ENCODE results near the gene CP. TPM values are rescaled to one million over a fixed set of nuclear protein-coding genes. Genes with fewer than 3 reads are reported as not detected.

The CP gene
- total RNA-seq, 1 experiment from 2014 or later = 0.28 TPM

DNA sequence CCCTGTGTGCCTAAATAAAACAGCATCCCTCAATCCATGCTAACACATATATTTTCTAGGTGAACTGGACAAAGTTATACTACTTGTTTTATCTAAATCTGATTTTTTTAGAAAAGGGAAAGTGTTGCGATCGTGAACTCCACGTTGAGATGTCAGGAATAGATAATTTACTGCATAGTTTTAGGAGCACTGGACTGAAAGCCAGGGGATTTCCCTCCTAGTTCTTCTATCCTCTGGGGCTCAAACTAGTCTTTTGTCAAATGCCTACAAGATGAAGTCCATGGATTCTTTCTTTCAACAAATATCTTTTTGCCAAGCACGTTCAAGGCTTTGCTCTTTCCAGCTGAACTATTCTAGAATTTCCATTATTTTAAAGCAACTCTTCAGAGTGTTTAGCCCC, 92.8 kb downstream of the CP start:
- Histone ChIP-seq H2AFZ (peak overlapping the region; percentile 98), H3F3A (ENCODE audit: insufficient read depth, low read depth) (0 out of 2 replicates have a peak, but pooled peaks cover 6% of the 10 kb centered on the region), H3K27me3 (ENCODE audit: insufficient read depth, low read depth) (no peaks in the 10 kb centered on the region), H3K79me2 (ENCODE audit: low read depth) (peaks cover 38% of the 10 kb centered on the region), H3K27ac (no peak overlapping the region), H3K9me2 (ENCODE audit: insufficient read depth) (no peaks in the 10 kb centered on the region), H3K4me2 (peak overlapping the region; percentile 73), H4K20me1 (ENCODE audit: insufficient read depth) (no peaks in the 10 kb centered on the region), H3K36me3 (ENCODE audit: low read depth) (no peaks in the 10 kb centered on the region), H3K4me1 (replicated peaks; ENCODE audit: insufficient read depth) (peaks cover 19% of the 10 kb centered on the region), H3K9me3 (ENCODE audit: insufficient read depth, low read depth) (no peaks in the 10 kb centered on the region), H3K4me3 (peak overlapping the region; percentile 84)
- intact Hi-C loops (cut with micrococcal nuclease; ENCODE audit: unreplicated experiment) = no loop called here
- TSS peak; percentile 88 for BruUV-seq (replicated peaks)
- TF ChIP-seq EZH2 (IDR thresholded peaks at IDR 0.05; ENCODE audit: low read depth) = no peak
- TF ChIP-seq, protein P1, sequence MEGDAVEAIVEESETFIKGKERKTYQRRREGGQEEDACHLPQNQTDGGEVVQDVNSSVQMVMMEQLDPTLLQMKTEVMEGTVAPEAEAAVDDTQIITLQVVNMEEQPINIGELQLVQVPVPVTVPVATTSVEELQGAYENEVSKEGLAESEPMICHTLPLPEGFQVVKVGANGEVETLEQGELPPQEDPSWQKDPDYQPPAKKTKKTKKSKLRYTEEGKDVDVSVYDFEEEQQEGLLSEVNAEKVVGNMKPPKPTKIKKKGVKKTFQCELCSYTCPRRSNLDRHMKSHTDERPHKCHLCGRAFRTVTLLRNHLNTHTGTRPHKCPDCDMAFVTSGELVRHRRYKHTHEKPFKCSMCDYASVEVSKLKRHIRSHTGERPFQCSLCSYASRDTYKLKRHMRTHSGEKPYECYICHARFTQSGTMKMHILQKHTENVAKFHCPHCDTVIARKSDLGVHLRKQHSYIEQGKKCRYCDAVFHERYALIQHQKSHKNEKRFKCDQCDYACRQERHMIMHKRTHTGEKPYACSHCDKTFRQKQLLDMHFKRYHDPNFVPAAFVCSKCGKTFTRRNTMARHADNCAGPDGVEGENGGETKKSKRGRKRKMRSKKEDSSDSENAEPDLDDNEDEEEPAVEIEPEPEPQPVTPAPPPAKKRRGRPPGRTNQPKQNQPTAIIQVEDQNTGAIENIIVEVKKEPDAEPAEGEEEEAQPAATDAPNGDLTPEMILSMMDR (conservative IDR thresholded peaks at IDR 0.05) = no peak
- DNase-seq = no peak
- POLR2A ChIA-PET (ENCODE audit: unreplicated experiment) = interaction anchor here (1.2 kb wide), 1 partner anchor 262 kb away, joined by 4 read pairs; no protein-coding TSS in a partner anchor
- CTCF ChIA-PET = no interaction called here

DNA sequence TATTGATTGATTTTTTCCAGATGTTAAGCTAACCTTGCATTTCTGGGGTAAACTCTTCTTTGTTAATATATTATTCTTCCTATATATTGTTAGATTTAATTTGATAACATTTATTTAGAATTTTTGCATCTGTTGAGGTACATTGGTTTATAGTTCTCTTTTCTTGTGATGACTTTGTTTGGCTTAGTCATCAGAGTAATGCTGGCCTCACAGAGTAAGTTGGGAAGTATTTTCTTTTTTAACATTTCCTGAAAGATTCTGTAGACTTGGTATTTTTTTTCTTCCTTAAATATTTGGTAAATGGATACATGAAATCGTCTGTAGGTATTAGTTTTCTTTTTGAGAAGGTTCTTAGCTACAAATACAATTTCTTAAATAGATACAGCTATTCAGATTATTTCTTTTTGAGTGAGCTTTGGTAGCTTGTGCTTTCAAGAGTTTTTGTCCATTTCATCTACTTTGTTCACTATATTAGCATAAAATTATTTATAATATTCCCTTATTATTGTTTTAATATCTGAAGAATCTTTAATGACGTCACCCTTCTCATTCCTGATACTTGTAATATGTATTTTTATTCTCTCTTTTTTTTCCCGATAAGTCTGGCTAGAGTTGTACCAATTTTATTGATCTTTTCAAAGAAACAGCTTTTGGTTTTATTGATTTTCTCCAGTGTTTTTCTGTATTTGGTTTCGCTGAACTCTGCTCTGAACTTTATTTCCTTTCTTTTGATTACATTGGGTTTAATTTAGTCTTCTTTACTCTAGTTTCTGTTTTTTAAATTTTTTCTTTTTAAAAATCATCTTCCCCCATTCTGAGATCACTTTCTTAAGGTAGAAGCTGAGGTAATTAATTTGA, 98.7 kb downstream of the CP start:
- intact Hi-C loops (cut with micrococcal nuclease; ENCODE audit: unreplicated experiment) = loop anchor here (5.0 kb wide), 2 partner anchors 264 to 384 kb away; no protein-coding TSS in a partner anchor
- Histone ChIP-seq H3K9me2 (ENCODE audit: insufficient read depth) (no peaks in the 10 kb centered on the region), H3K36me3 (ENCODE audit: low read depth) (no peaks in the 10 kb centered on the region), H4K20me1 (ENCODE audit: insufficient read depth) (no peaks in the 10 kb centered on the region), H3K27me3 (ENCODE audit: insufficient read depth, low read depth) (no peaks in the 10 kb centered on the region), H3K4me1 (replicated peaks; ENCODE audit: insufficient read depth) (no peaks in the 10 kb centered on the region), H3K27ac (no peak overlapping the region), H3F3A (ENCODE audit: insufficient read depth, low read depth) (peaks cover 6% of the 10 kb centered on the region; the same call in 1 of the 2 replicates), H3K4me3 (no peak overlapping the region), H3K9me3 (ENCODE audit: insufficient read depth, low read depth) (no peaks in the 10 kb centered on the region), H3K4me2 (no peak overlapping the region), H3K79me2 (ENCODE audit: low read depth) (no peaks in the 10 kb centered on the region), H2AFZ (no peak overlapping the region)
- CTCF ChIA-PET = interaction anchor here (0.6 kb wide), 1 partner anchor 557 kb away, joined by 3 read pairs; no protein-coding TSS in a partner anchor
- TF ChIP-seq, protein P1 (conservative IDR thresholded peaks at IDR 0.05) = no peak
- no peak for TF ChIP-seq EZH2 (IDR thresholded peaks at IDR 0.05; ENCODE audit: low read depth)
- DNase-seq = no peak
- POLR2A ChIA-PET (ENCODE audit: unreplicated experiment) = interaction anchor here (0.6 kb wide), 1 partner anchor 268 kb away, joined by 3 read pairs; no protein-coding TSS in a partner anchor
- no TSS peak for BruUV-seq (replicated peaks)

Other genes starting within 250 kb of the CP start
- gene GYG1, start 230.3 kb downstream of the CP start, total RNA-seq (2021) = 16.5 and 20.3 TPM in 2 replicates
- gene HLTF, start 135.3 kb downstream of the CP start, total RNA-seq (2021) = 32.2 and 38.3 TPM in 2 replicates
- 33.4 and 36.7 TPM in 2 replicates for gene HPS3, start 92.2 kb downstream of the CP start, total RNA-seq (2021)
- gene TM4SF18, start 111.8 kb upstream of the CP start, total RNA-seq (2021) = not detected in 2 replicates
- gene TM4SF1, start 155.8 kb upstream of the CP start, total RNA-seq (2021) = 146 and 225 TPM in 2 replicates

Measured in PC-9 (cell line).